Vagina (tissue), 2 donors: ENCODE measurements around the gene GPR18.

ENCODE experiments used
- CTCF ChIP-seq, 3 experiments: fragments of 450-650 bp in 2 of 3; fragments of 200-600 bp in 1 of 3; sonication (generic) in 1 of 3; IDR thresholded peaks; one replicate each; pipeline ENCODE4 v1.5.1; 2017 to 2019; ENCODE audit warnings: antibody characterized with exemption in 3 of 3, mild to moderate bottlenecking in 2 of 3, moderate library complexity in 2 of 3
- POLR2AphosphoS5 ChIP-seq, 2 donors: sonication (generic); formaldehyde crosslinking; IDR thresholded peaks; one replicate each; pipeline ENCODE4 v1.9.0; 2017; ENCODE audit warnings: antibody characterized with exemption in 2 of 2, mild to moderate bottlenecking in 2 of 2, low read depth in 1 of 2; ENCODE audit not compliant: insufficient read depth in 1 of 2

- no peak for TF ChIP-seq CTCF (IDR thresholded peaks at IDR 0.05)
- TF ChIP-seq POLR2AphosphoS5 (IDR thresholded peaks at IDR 0.05; ENCODE audit: insufficient read depth in 1 of 2, low read depth in 1 of 2): no peak
These were observed 49.6 kb upstream of the GPR18 start for GRCh38 chr13:99307648-99308339.
